Tongue (tissue), 2 donors: ENCODE measurements around the gene SLAIN2. TPM values are rescaled to one million over a fixed set of nuclear protein-coding genes. Genes with fewer than 3 reads are reported as not detected.
"Not testable (repeated sequence)": the region's sequence is repeated elsewhere in the genome, so short reads cannot be mapped to it uniquely, and the experiment has no call there.

Experiments used
- DNase-seq: peaks from one replicate; pipeline ENCODE4 v3.0.0-alpha.2; 2015
- total RNA-seq: library from RNA; depleted of rRNA; stranded (reverse); fragments of >200 nt; gene quantifications from one replicate; pipeline ENCODE4 v1.2.3, GENCODE V29; 2014

Gene SLAIN2
- 106 TPM for total RNA-seq

DNA sequence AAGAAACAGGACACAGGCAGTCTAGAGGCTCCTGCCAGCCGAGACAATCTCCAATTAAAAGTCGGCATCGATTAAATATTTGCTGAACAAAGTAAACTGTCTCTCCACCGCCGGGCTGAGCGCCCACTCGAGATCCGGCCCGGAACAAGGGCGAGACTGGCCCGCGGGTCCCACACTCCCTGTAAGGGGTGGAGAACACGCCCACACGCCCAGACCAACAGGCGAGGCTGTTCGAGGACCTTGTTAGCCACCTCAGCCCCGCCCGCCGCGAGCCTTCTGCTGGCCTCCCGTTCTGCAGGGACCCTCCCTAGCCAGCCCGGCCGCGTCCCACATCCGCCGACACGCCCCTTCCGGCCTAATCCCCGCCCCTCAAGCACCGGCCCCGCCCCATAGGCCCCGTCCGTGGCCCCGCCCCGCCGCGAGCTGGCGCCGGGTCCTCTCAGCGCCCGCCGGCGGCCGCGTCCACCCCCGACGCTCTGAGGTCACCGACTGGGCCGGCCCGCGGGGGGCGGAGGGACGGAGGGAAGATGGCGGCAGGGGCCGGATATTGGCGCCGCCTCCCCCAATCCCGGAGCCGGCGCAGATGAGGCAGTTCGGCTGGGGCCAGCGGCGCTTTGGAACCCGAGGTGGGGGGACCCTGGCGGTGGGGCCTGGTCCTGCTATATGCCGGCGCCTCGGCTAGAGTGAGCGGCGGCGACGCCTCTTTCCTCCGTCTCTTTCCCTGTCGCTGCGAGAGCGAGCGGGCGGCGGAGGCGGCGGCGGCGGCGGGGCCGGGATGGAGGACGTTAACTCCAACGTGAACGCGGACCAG, at the start of gene SLAIN2:
SLAIN2 (plus strand) TSS at position 565 of the 811 bp plus-strand sequence; CDS start at position 776, 211 bp downstream.
- peak; percentile 99 for DNase-seq

DNA sequence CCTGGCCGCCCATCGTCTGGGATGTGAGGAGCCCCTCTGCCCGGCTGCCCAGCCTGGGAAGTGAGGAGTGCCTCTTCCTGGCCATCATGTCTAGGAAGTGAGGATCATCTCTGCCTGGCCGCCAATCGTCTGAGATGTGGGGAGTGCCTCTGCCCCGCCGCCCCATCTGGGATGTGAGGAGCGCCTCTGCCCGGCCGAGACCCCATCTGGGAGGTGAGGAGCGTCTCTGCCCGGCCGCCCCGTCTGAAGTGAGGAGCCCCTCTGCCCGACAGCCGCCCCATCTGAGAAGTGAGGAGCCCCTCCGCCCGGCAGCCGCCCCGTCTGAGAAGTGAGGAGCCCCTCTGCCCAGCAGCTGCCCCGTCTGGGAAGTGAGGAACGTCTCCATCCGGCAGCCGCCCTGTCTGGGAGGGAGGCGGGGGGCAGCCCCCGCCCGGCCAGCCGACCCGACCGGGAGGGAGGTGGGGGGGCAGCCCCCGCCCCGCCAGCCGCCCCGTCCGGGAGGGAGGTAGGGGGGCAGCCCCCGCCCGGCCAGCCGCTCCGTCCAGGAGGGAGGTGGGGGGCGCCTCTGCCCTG, 49.0 kb upstream of the SLAIN2 start:
- DNase-seq = not testable (repeated sequence)

DNA sequence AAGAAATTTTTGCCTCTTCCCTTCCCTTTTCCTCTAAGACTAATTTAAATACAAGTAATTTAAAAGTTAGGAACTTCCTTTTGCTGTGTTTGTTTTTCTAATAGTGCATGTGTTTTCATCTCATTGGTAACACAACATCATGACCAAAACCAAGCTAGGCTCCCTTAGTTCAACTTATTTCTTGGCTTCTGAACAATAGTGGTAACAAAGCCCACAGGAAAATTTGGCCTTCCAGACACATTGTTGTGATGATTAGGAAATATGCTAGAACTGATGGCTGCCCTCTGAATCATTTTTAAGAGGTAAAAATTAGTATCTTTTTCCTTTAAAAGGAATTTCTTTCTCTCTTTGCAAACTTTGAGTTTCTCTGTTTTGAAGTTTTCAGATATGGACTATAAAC, 46.2 kb upstream of the SLAIN2 start:
- no peak for DNase-seq

DNA sequence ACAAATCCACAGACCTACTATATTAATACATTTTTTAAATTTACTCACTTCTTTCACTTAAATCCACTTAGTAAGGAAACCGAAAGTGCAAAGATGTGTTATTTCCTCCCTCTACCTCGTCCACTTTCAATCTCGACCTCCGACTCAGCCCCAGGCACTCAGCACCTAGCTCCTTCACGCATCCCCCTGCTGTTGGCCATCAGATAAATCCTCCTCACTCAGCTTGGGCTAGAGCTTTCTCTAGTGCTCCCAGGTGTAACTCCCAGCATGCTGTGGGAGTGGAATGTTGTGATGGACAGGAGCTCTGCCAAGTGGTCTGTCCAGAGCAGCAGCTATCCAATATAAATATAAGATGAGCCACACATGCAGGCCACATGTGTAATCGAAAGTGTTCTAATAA, 45.0 kb upstream of the SLAIN2 start:
- no peak for DNase-seq

DNA sequence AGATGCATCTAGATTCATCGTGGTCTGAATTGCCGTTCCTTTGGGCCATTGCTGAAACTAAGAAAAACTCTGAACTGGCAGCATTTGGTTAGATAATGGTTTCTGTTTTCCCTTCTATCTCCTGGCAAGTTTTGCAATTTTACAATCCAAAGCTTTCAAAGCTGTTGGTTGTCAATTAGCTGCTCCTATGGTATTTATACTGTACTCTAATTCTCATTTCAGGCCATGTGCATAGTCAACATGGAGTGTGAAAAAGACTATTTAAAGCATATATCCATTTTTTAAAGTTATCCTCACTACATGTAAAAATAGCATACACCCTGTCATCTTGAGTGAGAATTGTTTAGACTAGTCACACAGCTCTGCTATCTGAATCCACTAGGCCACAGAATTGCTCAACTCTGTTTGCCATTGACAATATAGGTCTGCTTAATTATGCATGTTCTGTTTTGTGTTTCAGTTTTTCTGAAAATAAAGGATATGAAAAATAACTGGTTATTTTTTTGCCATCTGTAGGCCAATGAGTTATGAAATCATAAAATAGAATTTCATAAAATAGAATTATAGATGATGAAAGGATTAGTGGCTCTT, 44.0 kb upstream of the SLAIN2 start:
- no peak for DNase-seq

DNA sequence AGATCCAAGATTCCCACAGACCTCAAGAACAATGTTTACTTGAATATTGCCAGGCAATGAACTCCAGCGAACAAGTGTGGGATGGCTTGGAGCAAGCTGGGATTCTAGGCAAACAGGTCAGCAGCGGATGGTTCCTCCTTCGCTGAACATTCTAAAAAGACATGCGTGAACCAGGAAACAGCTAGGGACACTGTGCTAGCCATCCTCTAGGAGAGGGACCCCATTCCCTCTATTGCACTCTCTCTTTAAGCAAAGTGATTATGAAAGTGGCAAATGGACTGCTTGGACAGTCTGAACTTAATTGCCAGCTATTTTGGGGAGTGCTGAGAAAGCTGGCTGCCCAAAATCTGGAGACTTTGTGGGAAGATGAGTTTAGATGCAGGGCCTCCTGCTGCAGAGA, 41.8 kb upstream of the SLAIN2 start:
- DNase-seq = no peak

DNA sequence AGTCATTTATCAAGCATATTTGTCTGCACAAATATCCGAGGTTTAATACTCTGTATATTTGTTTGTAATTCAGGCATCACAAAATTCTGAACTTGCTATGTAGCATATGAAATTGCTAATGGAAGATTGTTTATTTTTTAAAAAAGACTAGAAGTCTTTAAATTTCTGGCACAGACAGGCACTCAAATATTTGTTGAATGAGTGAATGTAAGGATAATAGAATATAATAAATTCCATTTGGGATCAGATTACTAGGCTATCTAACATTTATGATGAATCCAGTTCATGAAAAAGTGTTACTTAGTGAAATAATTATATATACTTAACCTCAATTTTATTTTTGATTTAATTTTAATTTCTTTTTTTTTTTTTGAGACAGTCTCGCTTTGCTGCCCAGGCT, 41.3 kb upstream of the SLAIN2 start:
- no peak for DNase-seq

DNA sequence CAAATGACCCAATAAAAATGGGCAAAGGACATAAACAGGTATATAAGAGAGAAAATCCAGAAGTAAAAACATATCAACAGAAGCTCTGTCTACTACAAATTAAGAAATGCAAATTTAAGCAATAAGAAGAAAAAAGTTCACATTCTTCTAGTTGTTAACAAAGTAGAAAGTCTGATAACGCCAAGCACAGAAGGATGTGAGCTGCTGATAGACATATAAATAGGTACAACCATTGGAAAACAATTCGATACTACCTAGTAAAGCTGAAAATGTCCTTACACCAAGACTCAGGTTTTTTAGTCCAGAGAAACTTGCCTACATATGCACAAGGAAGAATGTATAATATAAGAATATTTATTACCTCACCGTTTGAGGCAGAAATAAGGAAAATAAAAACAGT, 35.8 kb upstream of the SLAIN2 start:
- DNase-seq = no peak

DNA sequence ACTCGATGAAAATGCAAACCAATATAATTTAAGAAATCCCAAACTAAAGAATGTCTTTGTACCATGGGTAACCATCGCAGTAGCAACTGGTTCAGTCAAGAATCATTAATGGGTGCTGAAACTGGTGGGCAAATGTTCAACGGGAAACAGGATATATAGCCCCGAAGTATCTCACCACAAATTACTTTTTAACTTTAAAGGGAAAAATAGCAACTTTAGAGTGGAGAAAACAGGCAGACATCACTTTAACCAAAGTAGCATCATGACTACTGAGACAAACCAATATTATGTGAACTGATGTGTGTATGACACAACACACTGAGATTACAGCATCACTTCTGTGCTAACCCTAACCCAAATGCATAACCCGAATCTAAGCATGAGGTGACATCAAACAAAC, 33.8 kb upstream of the SLAIN2 start:
- no peak for DNase-seq

DNA sequence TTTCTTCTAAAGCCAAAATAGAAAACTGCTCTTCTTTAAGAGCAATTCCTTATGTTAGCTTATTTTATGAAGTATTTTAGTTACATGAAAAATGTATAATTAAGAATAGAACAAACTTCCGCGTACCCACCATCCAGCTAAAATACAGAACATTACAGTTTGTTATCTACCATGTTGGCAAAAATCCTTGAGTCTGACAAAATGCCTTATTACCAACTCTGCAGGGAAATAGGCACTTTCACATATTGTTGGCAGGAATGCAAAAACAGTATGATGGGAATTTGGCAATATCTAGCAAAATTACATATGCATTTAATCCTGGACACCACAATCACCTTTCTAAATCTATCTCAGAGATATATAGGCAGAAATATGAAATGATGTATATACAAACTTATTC, 32.4 kb upstream of the SLAIN2 start:
- no peak for DNase-seq

DNA sequence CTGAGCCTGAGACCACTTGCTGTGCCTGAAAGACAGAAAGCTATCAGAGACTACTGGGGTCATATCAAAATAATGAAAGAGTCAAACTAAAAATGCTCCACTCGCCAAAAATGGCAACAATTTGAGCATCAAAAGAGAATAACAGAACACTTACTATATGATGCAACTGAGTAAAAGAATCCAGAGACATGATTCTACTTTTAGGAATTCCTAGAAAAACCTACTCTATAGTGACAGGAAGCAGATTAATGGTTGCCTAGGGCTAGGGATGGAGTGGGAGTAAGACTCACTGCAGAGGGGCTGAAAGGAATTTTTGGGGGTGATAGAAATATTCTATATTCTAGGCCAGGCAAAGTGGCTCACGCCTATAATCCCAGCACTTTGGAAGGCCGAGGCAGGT, 29.4 kb upstream of the SLAIN2 start:
- DNase-seq = no peak

DNA sequence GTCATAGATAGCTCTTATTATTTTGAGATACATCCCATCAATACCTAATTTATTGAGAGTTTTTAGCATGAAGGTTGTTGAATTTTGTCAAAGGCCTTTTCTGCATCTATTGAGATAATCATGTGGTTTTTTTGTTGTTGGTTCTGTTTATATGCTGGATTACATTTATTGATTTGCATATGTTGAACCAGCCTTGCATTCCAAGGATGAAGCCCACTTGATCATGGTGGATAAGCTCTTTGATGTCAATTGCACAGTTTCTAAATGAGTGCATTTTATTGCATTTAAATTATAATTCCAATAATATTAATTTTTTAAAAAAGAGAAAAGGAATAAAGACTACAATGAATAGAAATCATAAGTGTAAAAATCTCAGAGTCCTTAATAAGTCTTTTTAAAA, 26.6 kb upstream of the SLAIN2 start:
- not testable (repeated sequence) for DNase-seq

DNA sequence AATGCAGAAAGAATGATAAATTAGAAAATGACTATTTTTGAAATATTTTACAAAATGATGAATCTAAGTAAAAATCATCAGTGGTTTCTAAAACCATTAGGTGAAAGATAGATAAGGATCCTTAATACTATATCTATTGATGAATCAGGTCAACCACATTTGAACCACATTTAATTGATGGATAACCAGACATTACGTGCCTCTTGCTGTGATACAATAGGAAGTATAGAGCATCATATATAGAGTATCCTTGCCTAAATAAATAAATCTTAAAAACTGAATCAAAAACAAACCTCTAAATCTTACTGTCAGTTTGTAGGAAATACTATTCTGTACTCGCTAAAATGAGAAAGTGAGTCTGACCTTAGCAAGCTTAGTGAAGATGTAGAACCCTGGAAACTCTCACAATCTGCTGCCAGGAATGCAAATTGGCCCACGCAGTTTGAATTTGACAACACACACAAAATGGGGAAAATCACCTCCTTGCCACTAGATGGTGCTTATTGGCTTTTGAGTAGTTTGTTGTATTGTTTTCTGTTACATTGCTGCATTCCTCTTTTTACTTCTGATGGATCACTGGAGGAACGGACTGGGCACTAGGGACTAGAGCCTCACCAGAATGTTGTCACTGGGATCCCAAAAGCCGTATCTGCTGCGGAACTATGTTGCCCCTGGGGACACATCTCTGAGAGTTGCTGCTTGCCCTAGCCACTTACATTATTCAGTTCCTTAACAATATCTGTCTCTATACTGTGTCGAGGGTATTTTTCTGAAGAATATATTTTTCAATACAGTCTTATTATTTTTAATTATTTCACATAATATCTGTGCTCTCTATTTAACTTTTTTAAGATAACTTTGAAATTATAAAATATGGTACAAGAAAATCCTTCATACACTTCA, 25.4 kb upstream of the SLAIN2 start:
- DNase-seq = peak; percentile 52

DNA sequence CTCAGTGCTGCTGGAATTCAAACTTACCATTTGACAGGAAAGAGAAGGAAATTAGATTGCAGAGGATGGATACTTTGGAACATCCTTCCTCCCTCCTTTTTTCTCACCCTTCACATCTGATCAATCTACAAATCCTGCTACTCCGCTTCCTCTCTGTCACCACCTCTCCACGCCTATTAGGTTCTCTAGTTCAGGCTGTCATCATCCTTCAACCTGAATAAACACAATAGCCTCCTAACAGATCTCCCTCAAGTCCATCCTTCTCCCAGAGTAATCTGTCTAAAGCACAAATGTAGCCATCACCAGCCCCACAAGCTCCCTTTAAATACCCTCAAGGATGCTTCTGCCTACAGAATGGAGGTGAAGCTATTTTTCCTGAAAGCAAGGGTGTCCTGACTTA, 20.0 kb upstream of the SLAIN2 start:
- DNase-seq = no peak

DNA sequence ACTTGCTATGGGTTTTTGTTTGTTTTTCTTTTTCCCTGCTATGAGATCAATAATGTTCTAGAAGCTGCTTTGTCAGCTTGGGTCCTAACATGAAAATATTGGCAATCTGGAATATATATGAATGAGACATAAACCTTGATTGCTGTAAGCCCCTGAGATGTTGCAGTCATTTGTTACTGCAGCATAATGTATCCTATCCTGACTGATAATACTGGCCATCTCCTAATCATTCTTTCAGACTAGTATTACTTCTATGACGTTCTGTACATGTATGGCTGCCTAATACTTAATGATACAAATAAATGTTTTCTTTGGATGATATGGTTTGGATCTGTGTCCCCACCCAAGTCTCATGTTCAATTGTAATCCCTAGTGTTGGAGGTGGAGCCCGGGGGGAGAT, 19.3 kb upstream of the SLAIN2 start:
- no peak for DNase-seq

DNA sequence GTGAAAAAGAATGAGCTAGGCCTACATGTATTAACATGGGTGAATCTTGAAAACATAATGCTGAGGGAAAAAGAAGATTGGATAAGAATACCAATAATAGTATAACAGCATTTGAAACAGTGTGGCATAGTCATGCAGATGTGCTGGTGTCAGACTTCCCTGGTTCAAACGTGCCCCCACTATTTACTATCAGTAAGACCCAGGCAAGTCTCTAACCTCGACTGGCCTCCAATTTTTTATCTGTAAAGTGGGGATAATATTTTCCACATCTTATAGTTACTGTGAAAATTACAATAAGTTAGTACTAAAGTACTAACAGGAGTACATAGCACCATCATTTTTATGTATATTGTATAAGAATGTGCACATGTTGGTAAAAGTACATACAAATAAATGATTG, 17.0 kb upstream of the SLAIN2 start:
- no peak for DNase-seq

DNA sequence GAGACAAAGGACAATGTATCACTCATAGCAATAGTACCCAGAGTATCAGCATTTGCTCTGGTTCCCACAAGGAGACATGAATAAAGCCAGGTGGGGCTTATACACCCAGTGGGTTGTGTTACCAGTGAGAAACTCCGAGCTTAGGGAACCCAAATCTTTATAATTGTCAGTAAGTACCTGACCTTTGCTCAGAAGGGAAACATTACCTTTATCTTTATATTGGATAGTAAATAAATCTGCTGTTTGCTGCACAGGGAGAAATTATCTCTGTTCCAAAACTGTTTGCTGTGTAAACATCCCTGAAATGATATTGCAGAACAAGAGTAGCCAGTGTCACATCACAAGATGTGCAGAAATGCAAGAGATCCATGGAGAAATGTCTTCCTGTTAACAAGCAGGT, 12.1 kb upstream of the SLAIN2 start:
- DNase-seq = no peak

DNA sequence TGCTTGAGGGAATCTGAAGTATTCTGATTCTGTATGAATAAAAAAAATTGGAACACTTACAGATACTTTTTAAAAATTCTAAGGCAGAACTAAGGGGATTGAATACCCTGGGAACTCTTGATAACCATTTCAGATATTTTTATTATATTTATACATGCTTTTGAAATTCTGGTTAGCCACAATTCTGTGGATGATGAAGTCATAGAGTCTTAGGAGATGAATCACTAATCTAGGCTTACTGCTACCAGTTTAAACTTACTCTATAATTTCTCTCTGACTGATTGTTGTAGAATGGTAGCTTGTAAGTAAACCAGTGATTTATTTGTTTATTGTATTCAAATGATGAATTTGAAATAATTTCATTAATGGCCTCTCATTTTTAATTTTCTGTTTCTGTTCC, 11.4 kb upstream of the SLAIN2 start:
- no peak for DNase-seq

DNA sequence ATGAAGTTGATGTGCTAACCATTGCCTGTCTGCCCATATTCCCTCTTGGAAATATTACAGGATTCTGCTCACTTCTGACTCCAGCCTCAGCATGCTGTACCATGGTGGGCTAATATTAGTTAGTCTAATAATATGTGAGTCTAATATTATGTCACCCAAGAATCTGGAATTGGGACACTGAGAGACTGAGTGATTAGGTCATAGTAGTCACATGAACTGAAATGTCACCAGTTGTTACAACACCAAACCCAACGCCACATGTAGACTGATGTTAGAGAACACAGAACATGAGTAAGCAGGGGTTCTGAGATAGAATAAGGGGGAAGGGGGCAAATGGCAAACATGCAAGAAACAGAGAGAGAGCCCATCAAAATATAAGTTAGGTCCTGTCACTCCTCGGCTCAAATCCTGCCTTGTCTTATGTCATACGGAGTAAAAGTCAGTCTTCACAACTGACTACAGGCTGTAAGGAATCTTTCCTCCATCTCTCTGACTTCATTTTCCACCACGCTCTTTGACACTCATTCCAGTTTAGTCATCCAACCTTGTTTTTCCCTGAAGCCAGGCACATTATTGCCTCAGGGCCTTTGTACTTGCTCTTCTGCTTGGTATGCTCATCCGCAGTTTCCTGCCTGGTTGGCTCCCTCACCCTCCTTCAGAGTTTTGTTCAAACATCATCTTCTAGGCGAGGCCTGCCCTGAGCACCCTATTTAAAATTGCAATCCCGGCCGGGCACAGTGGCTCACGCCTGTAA, 9.6 kb upstream of the SLAIN2 start:
- peak; percentile 31 for DNase-seq

DNA sequence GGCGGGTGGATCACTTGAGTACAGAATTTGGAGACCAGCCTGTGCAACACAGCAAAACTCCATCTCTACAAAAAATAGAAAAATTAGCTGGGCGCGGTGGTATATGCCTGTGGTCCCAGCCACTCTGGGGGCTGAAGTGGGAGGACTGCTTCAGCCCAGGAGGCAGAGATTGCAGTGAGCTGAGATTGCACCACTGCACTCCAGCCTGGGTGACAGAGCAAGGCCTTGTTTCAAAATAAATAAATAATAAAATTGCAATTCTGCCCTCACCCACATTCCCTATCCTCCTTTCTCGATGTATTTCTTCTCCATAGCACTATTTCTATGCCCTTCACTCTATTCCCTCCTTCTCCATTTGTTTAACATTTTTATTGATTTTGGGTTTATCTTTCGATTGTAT, 8.7 kb upstream of the SLAIN2 start:
- DNase-seq = no peak

DNA sequence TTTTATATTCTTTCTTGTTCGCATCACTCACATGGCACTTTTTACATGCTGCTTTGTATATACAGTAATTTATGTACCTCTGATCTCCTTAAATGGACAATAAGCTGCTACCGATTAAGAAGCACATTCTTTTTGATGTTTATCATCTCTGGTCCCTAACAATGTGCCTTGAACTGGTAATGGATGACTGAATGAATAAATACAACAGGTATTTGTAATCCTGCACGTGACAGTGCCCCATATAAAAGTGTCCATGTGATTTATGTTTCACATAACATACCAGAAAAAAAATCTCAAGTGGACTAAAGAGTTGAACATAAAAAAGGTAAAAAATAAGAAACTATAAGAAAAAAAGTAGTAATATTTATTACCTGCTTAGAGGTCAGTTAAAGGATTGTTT, 7.7 kb upstream of the SLAIN2 start:
- no peak for DNase-seq

DNA sequence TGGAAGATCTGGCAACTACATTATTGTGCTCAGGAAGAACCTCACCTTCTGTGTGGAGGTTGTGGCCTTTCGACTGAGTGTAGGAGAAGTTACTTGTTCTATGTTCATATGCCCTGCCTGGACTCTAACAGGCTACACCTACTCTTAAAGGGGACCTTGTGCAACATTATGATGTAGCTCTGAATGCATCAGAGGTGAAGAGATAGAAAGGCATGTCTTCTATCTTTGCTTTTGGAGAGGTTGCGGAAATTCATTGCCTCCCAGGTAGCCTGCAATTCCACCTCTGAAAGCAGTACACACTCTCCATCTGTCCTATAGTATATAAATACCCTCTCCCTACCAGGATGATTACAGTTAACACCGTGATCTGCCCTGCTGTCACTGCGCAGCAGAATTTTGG, 7.1 kb upstream of the SLAIN2 start:
- no peak for DNase-seq
